ENCODE results near the gene HAPLN2. TPM values are rescaled to one million over a fixed set of nuclear protein-coding genes. Genes with fewer than 3 reads are reported as not detected.

The HAPLN2 gene
- total RNA-seq, 1 experiment from 2014 or later, result 0.21 TPM

DNA sequence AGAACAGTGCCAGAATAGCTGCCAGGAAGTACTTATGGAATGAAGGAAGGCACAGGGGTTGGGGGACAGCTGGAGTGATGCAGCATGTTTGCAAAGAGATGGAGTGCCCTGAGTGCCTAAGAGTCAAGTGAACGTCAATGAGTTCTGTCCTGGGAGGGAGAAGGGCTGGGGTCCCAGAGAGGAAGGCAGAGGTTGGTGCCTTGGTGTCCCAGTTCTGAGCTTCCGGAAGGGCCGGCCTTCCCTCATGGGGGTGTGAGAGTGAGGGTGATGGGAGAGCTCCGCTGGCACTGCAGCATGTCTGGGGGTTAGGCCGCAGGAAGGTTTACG is 40.4 kb downstream of the HAPLN2 start:
- Histone ChIP-seq H3K27ac (ENCODE audit: low read length) (peak overlapping the region; percentile 37), H3K27me3 (ENCODE audit: control insufficient read depth, insufficient read depth, low read length) (no peaks in the 10 kb centered on the region), H3K9me3 (ENCODE audit: control insufficient read depth, insufficient read depth, low read depth, low read length) (no peaks in the 10 kb centered on the region), H3K4me3 (ENCODE audit: low read depth in 2 of 2, low read length in 2 of 2) (peak overlapping the region in 1 of 2 experiments; percentile 35; a peak in 2 of 4 replicates), H3K36me3 (ENCODE audit: control insufficient read depth, insufficient read depth, low read length) (no peaks in the 10 kb centered on the region; the same call in 1 of the 2 replicates), H3K4me1 (ENCODE audit: control insufficient read depth, insufficient read depth, low read length) (peaks cover 56% of the 10 kb centered on the region)
- intact Hi-C loops (cut with micrococcal nuclease; ENCODE audit: unreplicated experiment), result no loop called here
- ChIA-PET CTCF (interaction anchor here (1.1 to 5.6 kb wide), 5 partner anchors 18 to 66 kb away, joined by 5 to 47 read pairs (median 16); partner anchors contain the start of gene NES), POLR2A (interaction anchor here (0.5 to 0.6 kb wide), 2 partner anchors 17 to 201 kb away, joined by 5 read pairs; partner anchors contain the start of gene NTRK1)
- ATAC-seq, result no peak
- no peak for DNase-seq (ENCODE audit: low read depth, low spot score)
- no TSS peak for BruUV-seq (replicated peaks)
- in situ Hi-C loops (cut with HindIII; ENCODE audit: low pct_unique_long_range_greater_than_20kb, low sequenced_read_pairs), result no loop called here
- TF ChIP-seq, protein P1, sequence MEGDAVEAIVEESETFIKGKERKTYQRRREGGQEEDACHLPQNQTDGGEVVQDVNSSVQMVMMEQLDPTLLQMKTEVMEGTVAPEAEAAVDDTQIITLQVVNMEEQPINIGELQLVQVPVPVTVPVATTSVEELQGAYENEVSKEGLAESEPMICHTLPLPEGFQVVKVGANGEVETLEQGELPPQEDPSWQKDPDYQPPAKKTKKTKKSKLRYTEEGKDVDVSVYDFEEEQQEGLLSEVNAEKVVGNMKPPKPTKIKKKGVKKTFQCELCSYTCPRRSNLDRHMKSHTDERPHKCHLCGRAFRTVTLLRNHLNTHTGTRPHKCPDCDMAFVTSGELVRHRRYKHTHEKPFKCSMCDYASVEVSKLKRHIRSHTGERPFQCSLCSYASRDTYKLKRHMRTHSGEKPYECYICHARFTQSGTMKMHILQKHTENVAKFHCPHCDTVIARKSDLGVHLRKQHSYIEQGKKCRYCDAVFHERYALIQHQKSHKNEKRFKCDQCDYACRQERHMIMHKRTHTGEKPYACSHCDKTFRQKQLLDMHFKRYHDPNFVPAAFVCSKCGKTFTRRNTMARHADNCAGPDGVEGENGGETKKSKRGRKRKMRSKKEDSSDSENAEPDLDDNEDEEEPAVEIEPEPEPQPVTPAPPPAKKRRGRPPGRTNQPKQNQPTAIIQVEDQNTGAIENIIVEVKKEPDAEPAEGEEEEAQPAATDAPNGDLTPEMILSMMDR (IDR thresholded peaks at IDR 0.05), result no peak
- TF ChIP-seq SIN3A (IDR thresholded peaks at IDR 0.05; ENCODE audit: borderline replicate concordance, insufficient read depth, low read depth, low read length) (no peak), POLR2AphosphoS5 (IDR thresholded peaks at IDR 0.05; ENCODE audit: low read depth, low read length) (no peak), TCF7L2 (IDR thresholded peaks at IDR 0.05; ENCODE audit: low read depth, low read length) (no peak)
- TF ChIP-seq, protein P2, sequence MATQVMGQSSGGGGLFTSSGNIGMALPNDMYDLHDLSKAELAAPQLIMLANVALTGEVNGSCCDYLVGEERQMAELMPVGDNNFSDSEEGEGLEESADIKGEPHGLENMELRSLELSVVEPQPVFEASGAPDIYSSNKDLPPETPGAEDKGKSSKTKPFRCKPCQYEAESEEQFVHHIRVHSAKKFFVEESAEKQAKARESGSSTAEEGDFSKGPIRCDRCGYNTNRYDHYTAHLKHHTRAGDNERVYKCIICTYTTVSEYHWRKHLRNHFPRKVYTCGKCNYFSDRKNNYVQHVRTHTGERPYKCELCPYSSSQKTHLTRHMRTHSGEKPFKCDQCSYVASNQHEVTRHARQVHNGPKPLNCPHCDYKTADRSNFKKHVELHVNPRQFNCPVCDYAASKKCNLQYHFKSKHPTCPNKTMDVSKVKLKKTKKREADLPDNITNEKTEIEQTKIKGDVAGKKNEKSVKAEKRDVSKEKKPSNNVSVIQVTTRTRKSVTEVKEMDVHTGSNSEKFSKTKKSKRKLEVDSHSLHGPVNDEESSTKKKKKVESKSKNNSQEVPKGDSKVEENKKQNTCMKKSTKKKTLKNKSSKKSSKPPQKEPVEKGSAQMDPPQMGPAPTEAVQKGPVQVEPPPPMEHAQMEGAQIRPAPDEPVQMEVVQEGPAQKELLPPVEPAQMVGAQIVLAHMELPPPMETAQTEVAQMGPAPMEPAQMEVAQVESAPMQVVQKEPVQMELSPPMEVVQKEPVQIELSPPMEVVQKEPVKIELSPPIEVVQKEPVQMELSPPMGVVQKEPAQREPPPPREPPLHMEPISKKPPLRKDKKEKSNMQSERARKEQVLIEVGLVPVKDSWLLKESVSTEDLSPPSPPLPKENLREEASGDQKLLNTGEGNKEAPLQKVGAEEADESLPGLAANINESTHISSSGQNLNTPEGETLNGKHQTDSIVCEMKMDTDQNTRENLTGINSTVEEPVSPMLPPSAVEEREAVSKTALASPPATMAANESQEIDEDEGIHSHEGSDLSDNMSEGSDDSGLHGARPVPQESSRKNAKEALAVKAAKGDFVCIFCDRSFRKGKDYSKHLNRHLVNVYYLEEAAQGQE (IDR thresholded peaks at IDR 0.05; ENCODE audit: insufficient read depth in 1 of 2, low read depth in 2 of 2, low read length in 1 of 2), result no peak

DNA sequence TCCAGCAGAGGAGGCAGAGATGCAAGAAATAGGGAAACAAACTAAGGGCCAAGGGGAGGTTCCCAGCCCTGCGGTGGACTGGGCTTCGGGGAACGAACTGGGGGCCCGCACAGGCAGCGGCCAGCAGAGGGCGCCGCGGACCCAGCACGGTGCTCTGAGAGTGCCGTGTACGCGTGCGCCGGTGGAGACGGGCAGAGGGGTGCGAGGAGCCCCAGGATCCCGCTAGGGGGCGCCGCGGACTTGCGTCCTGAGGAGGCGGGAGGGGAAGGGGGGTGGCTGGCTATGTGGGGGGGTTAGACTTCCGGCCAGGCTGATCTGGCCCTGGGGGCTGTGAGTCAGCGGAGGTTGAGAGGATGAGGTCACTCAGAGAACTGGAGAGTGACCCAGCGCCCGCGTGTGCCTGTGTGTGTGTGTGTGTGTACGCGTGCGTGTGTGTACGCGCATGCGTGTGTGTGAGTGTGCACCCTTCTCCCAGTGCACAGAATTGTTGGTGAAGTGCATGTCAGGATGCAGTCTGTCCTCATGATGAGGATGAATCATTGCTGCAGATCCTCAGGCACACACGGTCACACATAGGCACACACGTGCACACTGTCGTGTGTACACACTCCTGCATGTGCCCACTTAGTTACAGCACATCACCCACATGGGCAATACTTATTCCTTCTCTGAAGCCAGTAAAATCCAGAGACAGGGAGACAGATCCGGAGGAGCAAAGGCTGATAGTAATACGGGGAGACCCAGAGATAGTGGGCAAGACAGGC is 41.0 kb downstream of the HAPLN2 start:
- TF ChIP-seq, protein P1 (IDR thresholded peaks at IDR 0.05), result peak; percentile 100
- TF ChIP-seq SIN3A (IDR thresholded peaks at IDR 0.05; ENCODE audit: borderline replicate concordance, insufficient read depth, low read depth, low read length) (peak; percentile 83; the same call in 1 of the 2 replicates), POLR2AphosphoS5 (IDR thresholded peaks at IDR 0.05; ENCODE audit: low read depth, low read length) (peak; percentile 69), TCF7L2 (IDR thresholded peaks at IDR 0.05; ENCODE audit: low read depth, low read length) (no peak)
- TF ChIP-seq, protein P2 (IDR thresholded peaks at IDR 0.05; ENCODE audit: insufficient read depth in 1 of 2, low read depth in 2 of 2, low read length in 1 of 2), result no peak; a peak in 1 of 4 replicates
- H3K4me3 ChIP-seq (ENCODE audit: low read depth in 2 of 2, low read length in 2 of 2), result peak overlapping the region; percentile 23 to 69
- H3K27ac ChIP-seq (ENCODE audit: low read length), result peak overlapping the region; percentile 98
- no peaks in the 10 kb centered on the region for H3K27me3 ChIP-seq (ENCODE audit: control insufficient read depth, insufficient read depth, low read length)
- no peaks in the 10 kb centered on the region; the same call in 1 of the 2 replicates for H3K36me3 ChIP-seq (ENCODE audit: control insufficient read depth, insufficient read depth, low read length)
- DNase-seq (ENCODE audit: low read depth, low spot score), result peak; percentile 95
- in situ Hi-C loops (cut with HindIII; ENCODE audit: low pct_unique_long_range_greater_than_20kb, low sequenced_read_pairs) (no loop called here), intact Hi-C loops (cut with micrococcal nuclease; ENCODE audit: unreplicated experiment) (loop anchor here (1.0 kb wide), 1 partner anchor 17 kb away; the partner anchor contains the start of gene NES)
- ATAC-seq, result peak; percentile 79
- BruUV-seq (replicated peaks), result no TSS peak
- CTCF ChIA-PET, result interaction anchor here (0.6 to 5.6 kb wide), 9 partner anchors 17 to 158 kb away, joined by 3 to 47 read pairs (median 6); partner anchors contain the start of gene NES
- peaks cover 61% of the 10 kb centered on the region for H3K4me1 ChIP-seq (ENCODE audit: control insufficient read depth, insufficient read depth, low read length)
- POLR2A ChIA-PET, result interaction anchor here (0.5 to 0.6 kb wide), 3 partner anchors 17 to 497 kb away, joined by 5 read pairs; partner anchors contain the start of gene NTRK1
- no peaks in the 10 kb centered on the region for H3K9me3 ChIP-seq (ENCODE audit: control insufficient read depth, insufficient read depth, low read depth, low read length)
